K562 (cell line): ENCODE results near the gene CCNQ.

ENCODE experiments used
- CHD1 ChIP-seq: fragments of 200-600 bp; sonication (generic); IDR thresholded peaks from one replicate; pipeline ENCODE4 v1.6.1; 2012; ENCODE audit warnings: mild to moderate bottlenecking, moderate library complexity, low read length, inconsistent platforms
- CTCF ChIP-seq, 3 experiments: IDR thresholded peaks in 2 of 3; conservative IDR thresholded peaks in 1 of 3; 2 replicates each; pipeline ENCODE4 v1.5.1; 2011 to 2012; ENCODE audit warnings: low read length in 3 of 3, mild to moderate bottlenecking in 3 of 3, control low read depth in 2 of 3, improper control_type of control experiment in 1 of 3, inconsistent platforms in 1 of 3, low read depth in 1 of 3, mixed read lengths in 1 of 3, moderate library complexity in 1 of 3; ENCODE audit not compliant: insufficient read depth in 2 of 3
- MAX ChIP-seq: sonication (generic); formaldehyde crosslinking; IDR thresholded peaks from 2 replicates; pipeline ENCODE4 v1.9.0; 2022; ENCODE audit warnings: mild to moderate bottlenecking, missing genetic modification reagents
- POLR2AphosphoS5 ChIP-seq: IDR thresholded peaks from 2 replicates; pipeline ENCODE4 v1.6.1; 2011; ENCODE audit warnings: mild to moderate bottlenecking, low read depth, low read length, moderate library complexity; ENCODE audit not compliant: control insufficient read depth, insufficient read depth
- SMAD1 ChIP-seq: fragments of 150-350 bp; IDR thresholded peaks from 2 replicates; pipeline ENCODE4 v1.6.1; 2014; ENCODE audit warnings: low read length, low read depth; ENCODE audit not compliant: partially characterized antibody
- SMARCA4 ChIP-seq: fragments of 450-650 bp; IDR thresholded peaks from 2 replicates; pipeline ENCODE4 v1.6.1; 2016
- TBP ChIP-seq: optimal IDR thresholded peaks from 2 replicates; pipeline ENCODE3; 2011; ENCODE audit warnings: low read depth, low read length, improper control_type of control experiment
- ZBTB11 ChIP-seq, 3 experiments: fragments of 200-800 bp in 1 of 3; fragments of 250-450 bp in 1 of 3; fragments of 450-650 bp in 1 of 3; sonication (Bioruptor Pico) in 1 of 3; sonication (Bioruptor generic) in 1 of 3; formaldehyde crosslinking in 1 of 3; IDR thresholded peaks; 2 replicates each; pipeline versions ENCODE4 v1.6.1 to v1.8.0; 2016 to 2022; ENCODE audit warnings: mild to moderate bottlenecking in 2 of 3, missing genetic modification characterization in 2 of 3, missing compliant biosample characterization in 1 of 3, moderate library complexity in 1 of 3
- TF ChIP-seq, protein P1 (sequence below): fragments of 250-450 bp; sonication (Bioruptor Pico); IDR thresholded peaks from 2 replicates; pipeline ENCODE4 v1.8.0; 2021; ENCODE audit warnings: moderate library complexity, mild to moderate bottlenecking, inconsistent platforms
- TF ChIP-seq, protein P2 (sequence below): fragments of 450-650 bp; formaldehyde crosslinking; IDR thresholded peaks from 2 replicates; pipeline ENCODE4 v1.4.0; 2022; ENCODE audit warnings: missing genetic modification characterization

GRCh38 chrX:153582896-153583295, 16.0 kb downstream of the CCNQ start:
- TF ChIP-seq CTCF (IDR thresholded peaks at IDR 0.05 in 2 of 3, conservative IDR thresholded peaks at IDR 0.05 in 1 of 3; ENCODE audit: insufficient read depth in 2 of 3, low read depth in 1 of 3, low read length in 3 of 3) = no peak
- TF ChIP-seq TBP = no peak
- no peak for TF ChIP-seq POLR2AphosphoS5
- no peak for TF ChIP-seq CHD1
- TF ChIP-seq, protein P1, sequence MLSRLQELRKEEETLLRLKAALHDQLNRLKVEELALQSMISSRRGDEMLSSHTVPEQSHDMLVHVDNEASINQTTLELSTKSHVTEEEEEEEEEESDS (CRISPR knock-in tag) = no peak
- TF ChIP-seq SMAD1 = no peak
- TF ChIP-seq, protein P2, sequence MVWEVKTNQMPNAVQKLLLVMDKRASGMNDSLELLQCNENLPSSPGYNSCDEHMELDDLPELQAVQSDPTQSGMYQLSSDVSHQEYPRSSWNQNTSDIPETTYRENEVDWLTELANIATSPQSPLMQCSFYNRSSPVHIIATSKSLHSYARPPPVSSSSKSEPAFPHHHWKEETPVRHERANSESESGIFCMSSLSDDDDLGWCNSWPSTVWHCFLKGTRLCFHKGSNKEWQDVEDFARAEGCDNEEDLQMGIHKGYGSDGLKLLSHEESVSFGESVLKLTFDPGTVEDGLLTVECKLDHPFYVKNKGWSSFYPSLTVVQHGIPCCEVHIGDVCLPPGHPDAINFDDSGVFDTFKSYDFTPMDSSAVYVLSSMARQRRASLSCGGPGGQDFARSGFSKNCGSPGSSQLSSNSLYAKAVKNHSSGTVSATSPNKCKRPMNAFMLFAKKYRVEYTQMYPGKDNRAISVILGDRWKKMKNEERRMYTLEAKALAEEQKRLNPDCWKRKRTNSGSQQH (CRISPR knock-in tag) = no peak
- no peak for TF ChIP-seq ZBTB11 (CRISPR knock-in tag; IDR thresholded peaks at IDR 0.05)
- no peak for TF ChIP-seq SMARCA4
- no peak for TF ChIP-seq MAX (CRISPR knock-in tag)
